IMR-90 (cell line): ENCODE data around the gene GAS6. TPM values are rescaled to one million over a fixed set of nuclear protein-coding genes. Genes with fewer than 3 reads are reported as not detected.

Experiments
- ATAC-seq: fragments of 200-7000 bp; cut with Tn5 transposase; 2 replicates; pipeline ENCODE4 v1.9.1; 2020; ENCODE audit warnings: low read depth, mild to moderate bottlenecking, moderate library complexity
- BruUV-seq: library from RNA; stranded (reverse); fragments of 400-500 nt; replicated peaks from 2 replicates; lab custom pipeline; 2021; lab: Mats Ljungman, UMichigan
- CTCF ChIA-PET: fragments of 300-600 bp; formaldehyde crosslinking; extraction: SDS; loops from one replicate; lab custom pipeline; 2021; ENCODE audit warnings: antibody characterized with exemption; lab: Yijun Ruan, JAX
- POLR2A ChIA-PET: fragments of 300-600 bp; sonication (Branson Sonifier 250); formaldehyde crosslinking; loops from one replicate; lab custom pipeline; 2022; ENCODE audit warnings: antibody characterized with exemption; ENCODE audit not compliant: unreplicated experiment; lab: Charles Lee
- DNase-seq: peaks from one replicate; pipeline ENCODE4 v3.0.0; 2013
- H2AFZ ChIP-seq: replicated peaks from 2 replicates; pipeline ENCODE3; 2013; ENCODE audit warnings: low read length, mild to moderate bottlenecking; ENCODE audit not compliant: poor library complexity
- H2AK5ac ChIP-seq: 2 replicates; pipeline ENCODE4 v1.6.1; 2013; ENCODE audit warnings: low read depth, low read length, inconsistent platforms
- H2AK9ac ChIP-seq: replicated peaks from 2 replicates; pipeline ENCODE3; 2013; ENCODE audit warnings: mild to moderate bottlenecking, low read depth, low read length, moderate library complexity; ENCODE audit not compliant: poor library complexity
- H2BK120ac ChIP-seq: 2 replicates; pipeline ENCODE4 v1.6.1; 2013; ENCODE audit warnings: low read depth, low read length, inconsistent platforms
- H2BK15ac ChIP-seq: 3 replicates; pipeline ENCODE4 v1.6.1; 2013; ENCODE audit warnings: low read depth, low read length, inconsistent platforms
- H2BK20ac ChIP-seq: 2 replicates; pipeline ENCODE4 v1.6.1; 2013; ENCODE audit warnings: low read depth, mild to moderate bottlenecking, inconsistent platforms, low read length, moderate library complexity
- H2BK5ac ChIP-seq: 2 replicates; pipeline ENCODE4 v1.6.1; 2013; ENCODE audit warnings: mild to moderate bottlenecking, low read depth, low read length, inconsistent platforms; ENCODE audit not compliant: poor library complexity, severe bottlenecking
- H3K14ac ChIP-seq: replicated peaks from 2 replicates; pipeline ENCODE4 v1.6.1; 2013; ENCODE audit warnings: low read depth, low read length, inconsistent platforms
- H3K18ac ChIP-seq: 2 replicates; pipeline ENCODE4 v1.6.1; 2013; ENCODE audit warnings: low read depth, low read length, control low read depth
- H3K23ac ChIP-seq: 2 replicates; pipeline ENCODE4 v1.6.1; 2013; ENCODE audit warnings: low read depth, low read length, inconsistent platforms
- H3K27ac ChIP-seq: 2 replicates; pipeline ENCODE4 v1.5.1; 2013; ENCODE audit warnings: mild to moderate bottlenecking, control low read depth, low read length; ENCODE audit not compliant: insufficient read depth
- H3K27me3 ChIP-seq: 2 replicates; pipeline ENCODE4 v1.6.1; 2013; ENCODE audit warnings: low read length; ENCODE audit not compliant: control insufficient read depth, insufficient read depth
- H3K36me3 ChIP-seq: 2 replicates; pipeline ENCODE4 v1.6.1; 2013; ENCODE audit warnings: low read length, mixed read lengths; ENCODE audit not compliant: control insufficient read depth, insufficient read depth
- H3K4ac ChIP-seq: 2 replicates; pipeline ENCODE4 v1.6.1; 2013; ENCODE audit warnings: low read depth, low read length, inconsistent platforms
- H3K4me1 ChIP-seq: 2 replicates; pipeline ENCODE4 v1.6.1; 2013; ENCODE audit warnings: low read length, mixed read lengths; ENCODE audit not compliant: control insufficient read depth, insufficient read depth
- H3K4me2 ChIP-seq: 2 replicates; pipeline ENCODE4 v1.6.1; 2013; ENCODE audit warnings: low read depth, mild to moderate bottlenecking, control low read depth, low read length, moderate library complexity
- H3K4me3 ChIP-seq: 2 replicates; pipeline ENCODE4 v1.5.1; 2013; ENCODE audit warnings: low read depth, mild to moderate bottlenecking, control low read depth, low read length, moderate library complexity; ENCODE audit not compliant: insufficient read depth
- H3K56ac ChIP-seq: 2 replicates; pipeline ENCODE4 v1.6.1; 2013; ENCODE audit warnings: low read length, inconsistent platforms; ENCODE audit not compliant: insufficient read depth; ENCODE audit errors: extremely low read depth
- H3K79me1 ChIP-seq, 2 experiments: 2 replicates each; pipeline ENCODE4 v1.6.1; 2013; ENCODE audit warnings: low read length in 2 of 2, inconsistent platforms in 1 of 2, low read depth in 1 of 2
- H3K9ac ChIP-seq: 2 replicates; pipeline ENCODE4 v1.6.1; 2013; ENCODE audit warnings: low read depth, low read length, control low read depth
- H3K9me1 ChIP-seq: 2 replicates; pipeline ENCODE4 v1.6.1; 2013; ENCODE audit warnings: low read length, inconsistent platforms; ENCODE audit not compliant: insufficient read depth
- H3K9me3 ChIP-seq: 2 replicates; pipeline ENCODE4 v1.6.1; 2013; ENCODE audit warnings: low read length; ENCODE audit not compliant: control insufficient read depth, insufficient read depth
- H4K20me1 ChIP-seq: 2 replicates; pipeline ENCODE4 v1.6.1; 2013; ENCODE audit warnings: low read length, inconsistent platforms; ENCODE audit not compliant: insufficient read depth
- H4K5ac ChIP-seq: 2 replicates; pipeline ENCODE4 v1.6.1; 2013; ENCODE audit warnings: mild to moderate bottlenecking, low read depth, low read length, control low read depth
- H4K8ac ChIP-seq, 2 experiments: 2 replicates each; pipeline ENCODE4 v1.6.1; 2013; ENCODE audit warnings: low read depth in 2 of 2, low read length in 2 of 2, control low read depth in 1 of 2, inconsistent platforms in 1 of 2
- H4K91ac ChIP-seq: 2 replicates; pipeline ENCODE4 v1.6.1; 2013; ENCODE audit warnings: low read depth, low read length, inconsistent platforms; ENCODE audit not compliant: insufficient read depth
- FOS ChIP-seq: fragments of 150-350 bp; IDR thresholded peaks from 2 replicates; pipeline ENCODE4 v1.6.1; 2016; ENCODE audit warnings: low read depth, low read length
- MAFK ChIP-seq: IDR thresholded peaks from 2 replicates; pipeline ENCODE4 v1.6.1; 2012; ENCODE audit warnings: low read depth, low read length, improper control_type of control experiment
- MAZ ChIP-seq: IDR thresholded peaks from 2 replicates; pipeline ENCODE4 v1.6.1; 2012; ENCODE audit warnings: low read depth, mild to moderate bottlenecking, low read length, improper control_type of control experiment, moderate library complexity, borderline replicate concordance
- MXI1 ChIP-seq: IDR thresholded peaks from 2 replicates; pipeline ENCODE4 v1.6.1; 2012; ENCODE audit warnings: low read depth, mild to moderate bottlenecking, low read length, moderate library complexity, borderline replicate concordance
- POLR2A ChIP-seq: IDR thresholded peaks from 2 replicates; pipeline ENCODE4 v1.6.1; 2012; ENCODE audit warnings: mild to moderate bottlenecking, low read depth, low read length
- RAD21 ChIP-seq: IDR thresholded peaks from 2 replicates; pipeline ENCODE4 v1.6.1; 2012; ENCODE audit warnings: low read length, improper control_type of control experiment
- RCOR1 ChIP-seq: IDR thresholded peaks from 2 replicates; pipeline ENCODE4 v1.6.1; 2012; ENCODE audit warnings: mild to moderate bottlenecking, low read length, improper control_type of control experiment; ENCODE audit not compliant: insufficient replicate concordance
- SMC3 ChIP-seq: fragments of 150-350 bp; IDR thresholded peaks from 2 replicates; pipeline ENCODE4 v1.6.1; 2016; ENCODE audit warnings: low read depth, mild to moderate bottlenecking, antibody characterized with exemption, low read length, moderate library complexity
- USF2 ChIP-seq: fragments of 150-350 bp; IDR thresholded peaks from 2 replicates; pipeline ENCODE4 v1.6.1; 2017; ENCODE audit warnings: mild to moderate bottlenecking, antibody characterized with exemption, low read length, low read depth
- WGBS, 2 experiments: methylation state at CpG; one replicate each; pipeline versions ENCODE4 v1.1.5 to v1.1.7; 2013; ENCODE audit warnings: missing lambda C conversion rate in 2 of 2; ENCODE audit not compliant: insufficient read length in 1 of 2; ENCODE audit errors: extremely low coverage in 2 of 2; 5-methylcytosine and 5-hydroxymethylcytosine counted together
- dilution Hi-C: fragments of 300-500 bp; cut with HindIII; formaldehyde crosslinking; loops from one replicate; pipeline ENCODE4 v1.14.3; 2018; ENCODE audit warnings: low sequenced_read_pairs; ENCODE audit not compliant: unreplicated experiment
- in situ Hi-C: fragments of 300-500 bp; cut with MboI; formaldehyde crosslinking; loops from 3 replicates; pipeline ENCODE4 v1.14.3; 2019; ENCODE audit warnings: low sequenced_read_pairs, inconsistent platforms, mixed read lengths
- intact Hi-C: fragments of 100-400 bp; cut with micrococcal nuclease; formaldehyde crosslinking; loops from 2 replicates; pipeline ENCODE4 v1.10.0; 2022
- polyA plus RNA-seq, 3 experiments: library from polyadenylated mRNA; depleted of rRNA; stranded (reverse); fragments of >200 nt; gene quantifications; 2 replicates each; pipeline ENCODE4 v1.2.3, GENCODE V29; 2012; ENCODE audit warnings: low replicate concordance in 1 of 3
- total RNA-seq: library from RNA; depleted of rRNA; stranded (reverse); fragments of >200 nt; gene quantifications from 2 replicates; pipeline ENCODE4 v1.2.3, GENCODE V29; 2012
- TF ChIP-seq, protein P1 (sequence below): fragments of 150-350 bp; IDR thresholded peaks from 2 replicates; pipeline ENCODE4 v1.6.1; 2016; ENCODE audit warnings: low read depth, mild to moderate bottlenecking, low read length, moderate library complexity, borderline replicate concordance
- TF ChIP-seq, protein P2 (sequence below): conservative IDR thresholded peaks from 2 replicates; pipeline ENCODE4 v1.5.1; 2012; ENCODE audit warnings: mild to moderate bottlenecking, low read depth, low read length, improper control_type of control experiment

GAS6 gene
- total and polyA plus RNA-seq, 2 of the 4 experiments (the other 2 are of a cell fraction) = 220 to 823 TPM

- dilution Hi-C loops = no loop called here
- ATAC-seq (no peak), DNase-seq (no peak)
- POLR2A ChIA-PET = no interaction called here
- Histone ChIP-seq H3K27ac (no peak overlapping the region), H4K8ac (no peak overlapping the region), H2BK15ac (no peak overlapping the region), H2AK9ac (no peak overlapping the region), H3K36me3 (peaks cover 2% of the 10 kb centered on the region), H3K14ac (no peak overlapping the region), H4K20me1 (peaks cover 20% of the 10 kb centered on the region), H3K9me3 (peaks cover 17% of the 10 kb centered on the region), H3K23ac (no peak overlapping the region), H3K18ac (no peak overlapping the region), H3K27me3 (no peaks in the 10 kb centered on the region), H4K91ac (no peak overlapping the region), H3K4me2 (no peak overlapping the region), H3K9me1 (peaks cover 8% of the 10 kb centered on the region), H2AK5ac (no peak overlapping the region), H2BK20ac (no peak overlapping the region), H3K56ac (no peak overlapping the region), H2BK5ac (no peak overlapping the region), H3K4me3 (no peak overlapping the region), H3K4ac (no peak overlapping the region), H3K9ac (no peak overlapping the region), H3K4me1 (peaks cover 13% of the 10 kb centered on the region), H4K5ac (no peak overlapping the region), H3K79me1 (peaks cover 0 to 34% of the 10 kb centered on the region in 2 experiments; a peak in 2 of 4 replicates), H2BK120ac (no peak overlapping the region), H2AFZ (no peak overlapping the region)
- intact Hi-C loops = loop anchor here (10.0 kb wide), 1 partner anchor 212 kb away; no protein-coding TSS in a partner anchor
- no peak for TF ChIP-seq SMC3
- TF ChIP-seq MAFK = no peak
- TF ChIP-seq, protein P1, sequence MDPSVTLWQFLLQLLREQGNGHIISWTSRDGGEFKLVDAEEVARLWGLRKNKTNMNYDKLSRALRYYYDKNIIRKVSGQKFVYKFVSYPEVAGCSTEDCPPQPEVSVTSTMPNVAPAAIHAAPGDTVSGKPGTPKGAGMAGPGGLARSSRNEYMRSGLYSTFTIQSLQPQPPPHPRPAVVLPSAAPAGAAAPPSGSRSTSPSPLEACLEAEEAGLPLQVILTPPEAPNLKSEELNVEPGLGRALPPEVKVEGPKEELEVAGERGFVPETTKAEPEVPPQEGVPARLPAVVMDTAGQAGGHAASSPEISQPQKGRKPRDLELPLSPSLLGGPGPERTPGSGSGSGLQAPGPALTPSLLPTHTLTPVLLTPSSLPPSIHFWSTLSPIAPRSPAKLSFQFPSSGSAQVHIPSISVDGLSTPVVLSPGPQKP = no peak
- no peak for TF ChIP-seq RCOR1
- TF ChIP-seq MAZ = no peak
- TF ChIP-seq, protein P2, sequence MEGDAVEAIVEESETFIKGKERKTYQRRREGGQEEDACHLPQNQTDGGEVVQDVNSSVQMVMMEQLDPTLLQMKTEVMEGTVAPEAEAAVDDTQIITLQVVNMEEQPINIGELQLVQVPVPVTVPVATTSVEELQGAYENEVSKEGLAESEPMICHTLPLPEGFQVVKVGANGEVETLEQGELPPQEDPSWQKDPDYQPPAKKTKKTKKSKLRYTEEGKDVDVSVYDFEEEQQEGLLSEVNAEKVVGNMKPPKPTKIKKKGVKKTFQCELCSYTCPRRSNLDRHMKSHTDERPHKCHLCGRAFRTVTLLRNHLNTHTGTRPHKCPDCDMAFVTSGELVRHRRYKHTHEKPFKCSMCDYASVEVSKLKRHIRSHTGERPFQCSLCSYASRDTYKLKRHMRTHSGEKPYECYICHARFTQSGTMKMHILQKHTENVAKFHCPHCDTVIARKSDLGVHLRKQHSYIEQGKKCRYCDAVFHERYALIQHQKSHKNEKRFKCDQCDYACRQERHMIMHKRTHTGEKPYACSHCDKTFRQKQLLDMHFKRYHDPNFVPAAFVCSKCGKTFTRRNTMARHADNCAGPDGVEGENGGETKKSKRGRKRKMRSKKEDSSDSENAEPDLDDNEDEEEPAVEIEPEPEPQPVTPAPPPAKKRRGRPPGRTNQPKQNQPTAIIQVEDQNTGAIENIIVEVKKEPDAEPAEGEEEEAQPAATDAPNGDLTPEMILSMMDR = no peak
- TF ChIP-seq POLR2A = no peak
- no peak for TF ChIP-seq RAD21
- TF ChIP-seq USF2 = no peak
- TF ChIP-seq FOS = no peak
- TF ChIP-seq MXI1 = no peak
- BruUV-seq = no TSS peak
- CTCF ChIA-PET = no interaction called here
- WGBS, 2 experiments = 92% methylated on average over 16 of the region's 51 CpGs; no CpG with 5 or more reads in 1 of the 2 experiments
- in situ Hi-C loops = no loop called here
Measured at GRCh38 chr13:113812178-113813040, 51.5 kb downstream of the GAS6 start.
